Daoy (cell line): Measurements from ENCODE around the gene IL20RA. TPM values are rescaled to one million over a fixed set of nuclear protein-coding genes. Genes with fewer than 3 reads are reported as not detected.
A peak's percentile ranks its signal among the peaks of the same experiment; 100 is the strongest.
"Not testable (repeated sequence)": the region's sequence is repeated elsewhere in the genome, so short reads cannot be mapped to it uniquely, and the experiment has no call there.

Experiments used
- DNase-seq: peaks from one replicate; pipeline ENCODE4 v3.0.0-alpha.2; 2015; ENCODE audit warnings: low read depth
- total RNA-seq: library from RNA; depleted of rRNA; stranded (reverse); fragments of >200 nt; shearing (Covaris generic); gene quantifications from 2 replicates; pipeline ENCODE4 v1.2.3, GENCODE V29; 2014

Gene IL20RA
- total RNA-seq, 1 experiment from 2014 or later = 0.57 TPM

DNA sequence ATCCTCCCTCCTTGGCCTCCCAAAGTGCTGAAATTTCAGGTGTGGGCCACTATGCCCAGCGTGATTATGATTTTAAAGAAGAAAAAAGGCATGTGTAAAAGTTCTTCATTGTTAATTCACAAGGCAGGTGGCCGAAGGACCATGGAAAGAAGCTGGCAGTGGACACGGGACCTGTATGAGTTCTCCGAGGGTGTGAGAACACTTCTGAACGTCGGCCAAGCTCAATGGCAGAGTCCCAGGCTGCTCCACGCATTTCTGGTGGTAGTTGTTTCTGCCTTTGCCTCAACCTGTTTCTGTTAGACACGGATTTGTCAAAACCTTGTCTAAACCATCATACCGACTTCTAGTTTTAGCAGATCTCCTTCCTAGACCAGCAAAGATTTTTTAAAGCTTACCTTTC lies 36.6 kb downstream of the IL20RA start:
- no peak for DNase-seq

DNA sequence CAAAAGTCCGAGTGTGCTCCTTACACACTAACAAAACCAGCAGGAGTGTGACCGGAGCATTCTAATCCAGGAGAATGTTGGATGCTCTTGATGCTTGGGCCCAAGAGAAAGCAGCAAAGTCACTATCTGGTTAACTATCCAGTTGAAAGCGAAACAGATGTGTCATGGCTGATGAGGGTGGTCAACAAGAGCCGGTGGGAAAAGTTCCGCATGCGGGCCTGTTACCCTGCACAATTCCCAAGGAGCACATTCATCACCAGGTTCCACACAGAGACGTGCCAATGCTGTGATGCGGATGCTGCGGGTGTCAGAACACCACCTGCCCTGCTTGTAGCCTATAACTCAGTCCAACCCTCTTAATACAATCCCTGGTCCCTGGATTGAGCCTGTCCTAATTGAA lies 38.7 kb downstream of the IL20RA start:
- no peak for DNase-seq

DNA sequence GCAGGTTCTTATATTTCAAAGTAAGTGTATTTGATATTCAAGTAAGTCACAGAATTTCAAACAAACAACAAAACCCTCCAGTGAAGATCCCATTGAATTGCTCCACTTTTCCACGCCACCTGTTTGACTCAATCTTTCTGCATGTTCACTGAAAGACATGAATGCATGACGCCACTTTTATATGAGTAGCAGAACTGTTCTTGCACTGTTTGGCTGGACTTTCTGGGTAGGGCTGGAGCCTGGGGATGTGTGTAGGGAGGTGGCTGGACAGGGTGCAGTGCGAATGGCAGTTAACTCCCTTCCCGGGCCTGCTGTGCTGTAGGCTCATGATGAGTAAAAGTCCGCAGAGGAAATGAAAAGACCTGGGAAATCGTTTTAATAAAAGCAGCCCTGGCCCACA lies 39.7 kb downstream of the IL20RA start:
- no peak for DNase-seq

DNA sequence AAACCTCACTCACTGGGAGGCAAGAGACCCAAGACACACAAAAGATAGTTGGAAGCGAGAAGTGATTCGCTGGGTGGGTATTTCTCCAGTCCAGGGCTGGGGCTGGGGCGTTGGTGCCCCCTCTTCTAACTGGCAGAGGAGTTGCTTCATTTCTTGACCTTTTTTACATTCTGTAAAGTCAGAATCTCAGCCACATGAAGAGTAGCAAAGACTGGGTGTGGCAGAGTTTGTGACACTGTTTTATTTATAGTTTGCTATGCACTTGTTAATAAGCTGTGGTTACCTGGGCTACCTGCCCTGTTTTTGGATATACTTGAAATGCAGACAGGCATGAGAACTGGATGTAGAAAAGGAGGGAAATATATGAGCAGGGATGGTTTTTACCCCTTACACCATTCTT lies 42.3 kb downstream of the IL20RA start:
- peak; percentile 7 for DNase-seq

DNA sequence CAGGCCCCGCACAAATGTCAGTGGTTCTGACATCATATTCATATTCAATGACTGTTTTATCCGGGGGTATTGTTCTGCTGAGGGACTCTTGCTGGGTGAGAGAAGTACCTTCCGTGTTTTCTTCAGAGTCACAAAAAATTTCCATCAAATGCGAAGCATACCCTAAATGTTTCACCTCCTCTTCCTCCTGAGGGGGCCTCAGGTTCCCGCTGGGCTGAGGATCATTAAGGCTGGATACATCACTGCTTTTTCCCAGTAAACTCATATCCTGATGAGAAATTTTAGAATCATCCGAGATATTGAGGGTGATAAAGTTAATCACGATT lies 42.8 kb downstream of the IL20RA start:
- DNase-seq = no peak

DNA sequence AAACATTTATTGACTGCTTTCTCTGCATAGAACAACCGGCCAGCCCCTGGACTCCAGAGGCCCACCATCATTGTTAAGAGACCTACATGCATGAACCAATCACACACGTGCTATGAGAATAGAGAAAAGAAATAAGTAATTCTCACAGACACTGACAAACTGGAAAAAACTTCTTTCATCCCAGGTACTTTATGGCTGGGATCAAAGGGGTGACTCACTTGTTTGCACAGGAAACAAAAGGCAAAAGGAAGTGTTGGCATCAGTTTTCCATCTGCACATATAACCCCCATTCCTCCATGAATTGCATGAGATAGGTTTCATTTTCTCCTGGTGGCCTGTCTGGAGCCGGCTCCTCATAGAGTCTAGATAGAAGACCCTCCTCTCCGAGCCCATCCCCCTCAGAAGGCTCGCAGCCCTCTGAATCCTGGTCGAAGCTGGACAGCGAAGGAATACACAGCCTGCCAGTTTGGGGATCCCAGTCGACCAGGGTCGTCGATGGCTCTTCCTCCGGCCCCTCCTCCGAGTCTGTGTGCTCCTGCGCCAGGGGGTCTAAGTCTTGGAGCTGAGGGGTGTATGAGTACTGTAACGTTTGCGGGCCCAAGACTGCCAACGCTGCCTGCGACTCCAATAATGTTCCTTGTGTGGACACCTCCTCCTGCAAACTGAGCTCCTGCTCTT lies 43.3 kb downstream of the IL20RA start:
- DNase-seq = peak; percentile 70

DNA sequence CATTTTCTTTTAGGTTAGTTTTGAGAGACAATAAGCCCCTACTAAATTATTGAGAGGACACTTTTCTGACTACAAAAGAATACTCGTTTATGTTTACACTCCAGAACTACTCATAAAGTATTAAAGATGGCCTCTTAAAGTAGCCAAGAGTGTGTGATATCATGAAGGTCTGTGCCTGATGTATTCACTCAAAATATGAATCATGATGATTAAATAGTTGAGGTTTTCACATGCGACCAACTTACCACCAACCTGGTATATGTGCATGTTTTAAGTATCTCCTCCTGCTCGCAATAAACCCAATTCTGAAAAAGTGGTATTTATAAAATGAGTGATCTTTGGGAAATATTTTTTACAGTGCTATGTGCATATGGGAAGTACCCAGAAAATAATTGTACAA lies 43.9 kb downstream of the IL20RA start:
- peak; percentile 29 for DNase-seq

DNA sequence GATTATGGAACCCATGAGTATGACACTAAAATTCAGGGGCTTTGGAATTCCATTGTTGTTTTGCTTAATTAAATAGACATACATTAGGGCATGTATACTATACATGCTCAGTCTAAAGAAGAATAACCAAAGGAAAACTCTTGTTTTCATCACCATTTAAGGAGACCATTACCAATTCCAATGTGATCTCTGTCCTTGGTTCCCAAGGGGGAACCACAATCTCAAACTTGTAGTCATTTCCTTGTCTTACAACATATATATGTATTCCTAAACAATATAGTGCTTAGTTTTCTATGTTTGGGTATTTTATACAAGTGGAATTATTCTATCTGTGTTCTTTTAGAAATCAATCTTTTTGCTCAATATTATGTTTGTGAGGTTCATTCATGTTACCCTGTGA lies 49.2 kb downstream of the IL20RA start:
- no peak for DNase-seq

DNA sequence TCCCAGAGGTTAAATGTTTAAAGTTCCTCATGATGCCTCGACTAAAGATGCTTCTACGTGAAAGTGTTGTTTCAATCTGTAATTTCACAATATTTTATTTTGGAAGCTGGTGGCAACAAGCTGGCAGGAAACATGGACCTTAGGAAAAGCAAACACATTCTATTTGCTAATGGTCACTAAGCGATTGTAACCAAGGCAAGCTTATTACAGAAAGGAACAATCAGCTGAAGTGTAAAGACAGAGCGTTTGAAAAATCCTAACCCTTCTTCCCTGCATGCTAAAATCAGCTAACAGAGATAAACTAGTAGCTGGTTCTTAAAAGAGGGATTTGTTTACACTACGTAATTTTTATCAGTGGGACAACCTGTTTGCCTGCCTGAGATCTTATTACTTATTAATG lies 50.0 kb downstream of the IL20RA start:
- no peak for DNase-seq

DNA sequence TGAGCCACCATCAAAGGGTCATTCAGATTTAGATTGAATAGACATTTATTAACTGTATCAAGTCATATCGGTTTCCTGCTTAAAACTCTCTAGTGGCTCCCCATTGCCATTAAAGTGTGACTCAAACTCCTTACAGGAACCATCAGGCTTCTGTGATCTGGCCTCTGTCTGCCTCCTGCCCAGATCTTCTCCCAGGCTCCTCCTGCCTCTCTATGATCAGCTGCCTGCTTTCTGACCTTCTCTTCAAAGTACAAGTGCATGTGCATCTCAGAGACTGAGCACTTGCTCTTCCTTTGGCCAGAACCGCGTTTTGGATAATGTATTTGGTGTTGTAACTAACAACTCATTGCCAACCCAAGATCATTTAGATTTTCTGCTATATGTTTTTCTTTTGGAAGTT lies 52.7 kb downstream of the IL20RA start:
- no peak for DNase-seq

DNA sequence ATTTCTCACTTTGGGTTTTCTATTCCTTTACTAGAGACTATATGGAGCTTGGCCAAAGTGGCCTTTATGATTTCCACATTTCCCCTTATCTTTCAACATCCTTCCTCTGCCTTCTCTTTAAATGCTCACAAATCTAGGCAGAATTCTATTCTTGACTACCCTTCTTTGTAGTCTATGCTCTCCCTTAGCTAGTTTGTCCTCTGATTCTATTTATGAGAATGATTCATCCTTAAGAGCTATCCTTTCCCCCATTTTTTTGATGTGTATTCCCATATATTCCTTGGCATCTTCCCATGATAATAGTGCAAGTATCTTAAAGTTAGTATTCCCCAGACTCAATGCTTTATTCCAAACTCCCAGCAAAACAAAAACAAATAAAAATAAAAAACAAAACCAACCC lies 53.1 kb downstream of the IL20RA start:
- no peak for DNase-seq

DNA sequence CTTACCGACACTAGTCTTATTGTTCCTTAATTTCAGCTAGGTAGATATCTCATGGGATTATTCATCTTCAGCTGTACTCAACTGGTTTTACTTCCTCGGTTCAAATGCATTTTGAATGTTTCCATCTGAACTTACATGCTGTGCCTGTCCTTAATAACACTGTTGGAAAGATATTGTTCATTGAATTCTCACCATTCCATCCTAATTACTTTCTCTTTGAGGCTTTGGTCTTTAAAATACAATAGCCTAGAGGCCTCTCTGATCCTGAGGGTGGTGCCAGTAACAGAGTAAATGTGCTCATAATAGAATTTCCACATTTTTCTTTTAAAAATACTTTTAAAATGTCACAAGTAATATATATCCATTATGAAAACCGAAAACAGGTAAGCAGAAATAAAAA lies 54.0 kb downstream of the IL20RA start:
- no peak for DNase-seq

DNA sequence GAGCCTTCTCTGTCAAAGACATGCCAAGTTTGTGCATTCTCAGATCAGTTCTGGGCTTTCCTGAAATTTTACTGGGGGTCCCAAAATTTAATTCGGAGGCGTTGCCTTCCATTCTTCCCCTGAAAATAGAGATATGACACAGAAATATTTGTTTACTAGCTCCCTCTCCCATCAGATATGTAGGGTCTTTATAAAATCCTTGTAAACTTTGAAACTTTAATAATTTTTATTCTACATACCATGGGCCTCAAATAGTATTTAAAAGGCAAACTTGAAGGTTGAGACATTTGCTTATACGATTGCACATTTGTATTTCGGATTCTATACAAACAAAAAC lies 54.6 kb downstream of the IL20RA start:
- no peak for DNase-seq

DNA sequence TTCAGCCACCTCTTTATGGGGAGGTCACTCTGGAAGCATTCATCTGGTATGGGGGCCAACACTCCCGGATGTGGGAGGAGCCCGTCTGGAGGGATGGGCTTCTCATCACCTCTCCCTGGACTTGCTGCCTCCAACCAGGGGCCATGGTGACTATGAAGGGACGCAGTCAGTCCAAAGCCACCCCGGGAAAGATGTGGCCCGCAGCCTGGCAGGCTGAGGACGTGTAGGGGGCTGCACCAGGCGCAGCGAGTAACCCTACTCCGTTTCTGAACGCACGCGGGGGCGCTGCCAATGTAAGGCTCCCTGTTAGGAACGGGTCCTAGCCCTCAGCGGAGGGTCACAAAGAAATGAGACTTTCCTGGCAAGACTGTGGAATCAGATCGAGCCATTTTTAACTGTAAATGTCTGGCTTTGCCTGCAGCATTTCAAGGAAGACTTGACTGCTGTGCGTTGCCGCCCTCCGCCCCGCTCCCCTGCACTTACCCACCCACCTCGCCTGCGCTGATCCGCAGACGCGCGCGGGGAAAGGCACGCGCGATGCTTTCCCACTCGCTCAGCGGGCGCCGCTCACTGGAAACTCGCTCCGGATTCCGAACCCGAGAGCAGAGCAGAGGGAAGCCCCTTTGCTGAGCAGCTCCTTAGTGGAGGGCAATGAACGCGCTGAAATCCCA lies 55.1 kb downstream of the IL20RA start:
- DNase-seq = peak; percentile 52

DNA sequence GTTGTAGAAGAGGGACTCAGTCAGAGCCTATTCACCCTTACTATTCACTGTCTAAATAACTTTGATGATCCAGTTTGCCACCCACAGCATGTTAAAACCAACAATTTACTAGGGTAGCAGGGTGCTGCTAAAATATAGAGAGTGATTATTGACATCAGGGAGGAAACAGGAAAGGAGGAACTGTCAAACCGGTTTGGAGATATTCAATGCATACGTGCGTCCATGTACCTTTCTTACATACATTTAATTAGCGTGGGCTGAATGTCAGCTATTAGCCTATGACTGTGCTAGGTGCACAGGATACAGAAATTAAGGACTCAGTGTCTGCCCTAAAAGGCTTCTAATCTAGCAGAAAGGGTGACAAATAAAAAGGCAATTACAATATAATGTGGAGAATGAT lies 57.2 kb downstream of the IL20RA start:
- DNase-seq = no peak

DNA sequence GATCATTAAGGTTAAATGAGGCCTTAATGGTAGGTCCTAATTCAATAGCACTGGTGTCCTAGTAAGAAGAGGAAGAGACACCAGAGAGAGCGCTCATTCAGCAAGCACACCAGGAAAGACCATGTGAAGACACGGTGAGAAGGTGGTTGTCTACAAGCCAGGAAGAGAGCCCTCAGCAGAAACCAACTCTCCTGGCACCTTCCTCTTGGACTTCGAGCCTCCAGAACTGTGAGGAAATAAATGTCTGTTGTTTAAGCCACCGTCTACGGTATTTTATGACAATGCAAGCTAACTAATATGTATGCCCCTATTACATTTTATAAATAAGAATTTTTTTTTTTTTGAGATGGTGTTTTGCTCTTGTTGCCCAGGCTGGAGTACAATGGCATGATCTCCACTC lies 59.3 kb downstream of the IL20RA start:
- DNase-seq = no peak

DNA sequence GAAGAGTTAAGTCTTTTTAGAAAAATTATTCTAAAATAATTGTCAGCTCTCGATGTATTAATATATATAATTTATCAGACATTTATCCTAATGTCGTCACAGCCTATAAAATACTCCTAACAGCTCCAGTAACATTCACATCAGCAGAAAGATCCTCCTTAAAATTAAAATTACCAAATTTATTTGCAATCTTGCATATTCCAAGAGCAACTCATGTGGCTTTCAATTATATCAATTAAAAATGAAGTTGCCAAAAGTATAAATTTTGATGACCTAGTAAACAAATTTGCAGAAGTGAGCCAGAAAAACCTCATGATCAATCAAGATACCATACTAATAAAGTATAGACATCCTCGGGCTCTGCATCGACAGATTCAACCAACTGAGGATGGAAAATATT lies 60.2 kb downstream of the IL20RA start:
- no peak for DNase-seq

DNA sequence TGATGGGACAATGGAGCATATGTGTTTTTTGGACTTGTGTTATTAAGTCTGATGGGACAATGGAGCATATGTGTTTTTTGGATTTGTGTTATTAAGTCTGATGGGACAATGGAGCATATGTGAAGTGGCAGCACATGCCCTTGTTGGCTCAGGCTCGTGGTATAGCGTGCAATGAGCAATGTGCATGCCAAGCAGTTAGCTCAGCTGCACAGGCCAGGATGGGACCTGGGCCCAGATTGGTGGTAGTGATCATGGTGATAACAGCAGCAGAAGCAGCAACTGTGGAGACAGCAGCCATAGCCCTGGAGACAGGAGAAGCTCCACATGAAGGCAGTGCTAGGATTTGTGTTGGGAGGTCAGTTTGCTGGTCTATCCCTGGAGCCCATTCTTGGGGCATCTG lies 61.1 kb downstream of the IL20RA start:
- DNase-seq = no peak

DNA sequence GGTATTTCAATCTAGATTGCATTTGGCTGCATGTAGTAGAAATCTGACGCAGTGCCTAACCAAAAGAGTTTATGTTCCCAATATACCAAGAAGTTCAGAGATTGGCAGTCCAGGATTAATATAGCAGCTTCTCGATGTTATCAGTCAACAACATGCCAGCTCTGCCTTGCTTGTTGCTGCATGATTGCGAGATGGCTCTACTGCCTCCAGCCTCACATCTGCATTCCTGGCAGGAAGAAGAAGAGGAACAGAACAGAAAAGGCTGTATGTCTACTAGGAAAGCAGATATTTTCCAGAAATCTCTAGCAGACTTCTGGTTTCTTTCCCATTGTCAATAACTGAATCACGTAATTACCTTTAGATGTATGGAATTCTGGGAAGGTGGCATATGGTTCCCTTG lies 61.8 kb downstream of the IL20RA start:
- no peak for DNase-seq

DNA sequence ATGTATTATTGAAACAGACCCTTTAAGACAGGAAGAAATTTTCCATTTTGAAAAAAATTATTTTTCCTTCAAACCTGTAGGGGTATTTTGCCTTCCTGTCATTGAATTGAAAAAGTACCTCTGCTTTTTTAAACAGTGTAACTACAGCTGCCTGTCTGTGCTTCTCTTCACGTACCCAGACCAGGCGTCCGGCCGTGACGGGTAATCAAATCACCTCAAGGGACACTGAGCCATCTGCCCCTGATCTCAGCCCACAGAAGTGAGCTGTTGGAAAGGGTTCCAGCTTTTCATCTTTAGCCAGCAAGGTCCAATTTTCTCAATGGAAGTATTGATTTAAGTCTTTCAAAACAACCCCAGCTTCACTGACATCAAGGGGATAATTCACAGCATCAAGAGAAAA lies 64.7 kb downstream of the IL20RA start:
- DNase-seq = no peak

DNA sequence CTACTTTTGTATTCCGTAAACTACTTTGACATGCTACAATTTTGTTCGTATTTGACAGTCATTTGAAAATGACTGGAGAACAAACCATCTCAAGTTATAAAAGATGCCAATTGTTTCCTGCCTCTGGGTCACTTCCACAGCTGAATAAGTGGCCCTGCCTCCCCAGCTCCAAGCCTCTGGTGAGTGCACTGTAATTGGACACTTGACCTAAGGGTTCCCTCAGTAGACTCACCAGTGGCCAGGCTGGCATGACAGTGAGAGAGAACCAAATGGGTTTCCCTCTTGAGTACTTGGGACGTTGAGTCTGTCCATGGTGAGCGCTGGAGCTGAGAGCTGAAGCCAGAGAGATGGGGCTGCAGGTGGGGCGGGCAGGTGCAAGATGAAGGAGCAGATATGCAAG lies 65.6 kb downstream of the IL20RA start:
- no peak for DNase-seq

DNA sequence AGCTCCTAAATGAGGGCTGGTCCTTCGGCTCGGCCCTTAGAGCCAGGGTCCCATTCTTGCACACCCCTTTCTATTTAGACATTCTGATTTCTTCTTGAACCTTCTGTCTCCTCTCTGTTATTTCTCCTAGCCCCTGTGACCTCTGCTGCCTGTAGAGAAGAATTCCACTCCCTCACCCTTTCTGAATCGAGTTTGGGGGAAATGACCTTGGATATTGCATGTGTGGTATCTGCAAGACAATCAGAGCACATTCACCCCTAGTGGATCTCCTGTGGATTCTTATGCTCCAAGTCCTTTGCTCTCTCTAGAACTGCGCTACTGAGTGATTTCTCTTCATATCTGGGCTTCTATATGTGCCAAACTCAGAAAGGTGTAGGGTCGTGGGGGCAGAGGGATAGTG lies 67.7 kb downstream of the IL20RA start:
- DNase-seq = no peak

DNA sequence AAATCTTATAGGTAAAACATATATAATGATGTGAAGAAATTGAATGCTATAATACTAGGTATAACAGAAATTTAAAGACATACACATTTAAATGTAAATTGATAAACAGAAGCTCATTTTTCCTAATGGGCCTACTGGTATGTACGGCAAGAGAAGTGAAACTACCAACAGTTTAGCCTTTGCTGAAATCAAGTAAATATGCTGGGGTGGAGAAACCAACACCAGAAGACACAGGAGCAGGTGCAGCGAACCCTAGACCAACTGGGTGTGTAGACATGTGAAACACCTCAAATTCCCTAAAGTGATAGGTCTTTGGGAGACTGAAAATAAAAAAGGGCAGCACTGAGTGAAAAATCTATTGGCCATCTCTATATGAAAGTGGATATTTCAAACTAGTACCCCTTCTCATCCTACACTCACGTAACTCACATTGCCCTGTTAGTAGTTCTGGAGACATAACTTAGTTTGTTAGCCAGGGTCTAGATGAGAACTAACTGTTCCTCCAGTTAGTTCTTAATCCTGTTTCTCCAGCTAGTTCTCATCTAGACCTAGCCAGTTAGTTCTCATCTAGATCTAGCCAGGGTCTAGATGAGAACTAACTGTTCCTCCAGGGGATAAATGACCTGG lies 69.6 kb downstream of the IL20RA start:
- DNase-seq = no peak

DNA sequence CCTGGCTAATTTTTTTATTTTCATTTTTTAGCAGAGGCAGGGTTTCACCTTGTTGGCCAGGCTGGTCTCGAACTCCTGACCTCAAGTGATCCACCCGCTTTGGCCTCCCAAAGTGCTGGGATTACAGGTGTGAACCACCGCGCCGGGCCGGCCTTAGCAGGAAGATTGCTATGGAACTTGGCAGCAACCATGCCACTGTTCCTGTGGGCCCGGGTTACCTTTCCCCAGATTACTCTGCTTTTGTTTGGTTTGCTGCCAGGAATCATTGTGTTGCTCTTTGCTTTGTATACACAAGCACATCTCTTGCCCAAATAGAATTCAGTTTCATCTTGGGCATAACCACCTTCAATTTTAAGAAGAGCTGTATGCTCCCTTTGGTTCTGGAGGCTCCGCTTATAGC lies 71.0 kb downstream of the IL20RA start:
- DNase-seq = not testable (repeated sequence)
